ENCODE results near the gene LEKR1.

LEKR1 gene

DNA sequence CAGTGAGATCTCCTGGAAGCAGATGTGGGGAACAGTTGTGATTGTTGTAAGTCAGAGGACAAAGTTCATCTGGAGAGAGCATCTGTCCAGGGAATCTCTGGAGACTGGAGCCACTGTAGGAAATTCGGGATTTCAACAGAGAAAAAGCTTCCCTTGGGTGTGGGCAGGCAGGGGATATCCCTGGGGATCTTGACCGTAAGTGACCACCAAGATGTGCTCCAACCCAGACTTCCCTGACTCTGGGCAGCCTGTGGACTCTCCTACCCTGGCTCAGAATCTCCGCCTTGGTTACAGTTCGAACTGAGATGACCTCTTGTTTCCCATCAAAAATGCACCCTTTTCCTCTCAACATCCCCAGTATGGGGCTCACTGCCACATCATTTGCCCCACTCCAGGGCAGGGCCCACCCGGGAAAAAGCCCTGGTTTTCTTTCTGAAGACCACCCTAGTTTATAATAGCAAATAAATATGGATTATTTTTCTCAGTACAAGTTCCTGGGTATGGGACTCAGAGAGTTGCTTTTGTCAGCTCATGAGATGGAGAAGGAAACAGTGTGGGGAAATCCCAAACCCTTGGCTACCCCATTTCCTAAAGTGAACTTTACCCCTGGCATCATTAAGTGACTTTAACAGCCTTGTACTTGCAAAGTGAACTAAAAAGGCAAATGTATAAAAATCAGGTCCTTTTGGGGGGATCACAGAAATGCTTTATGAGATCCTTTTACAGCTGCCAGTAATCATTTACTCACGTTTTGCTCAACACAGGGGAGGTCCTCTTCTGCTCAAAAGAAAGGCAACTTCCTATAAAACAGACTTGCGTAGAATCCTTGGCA is 243.9 kb downstream of the LEKR1 start:
- TF ChIP-seq CTCF (IDR thresholded peaks at IDR 0.05; ENCODE audit: insufficient read depth, low read depth, low read length, missing control alignments): no peak
- no peak overlapping the region for H3K4me3 ChIP-seq (ENCODE audit: low read depth, low read length)
- DNase-seq (ENCODE audit: low read depth): no peak

DNA sequence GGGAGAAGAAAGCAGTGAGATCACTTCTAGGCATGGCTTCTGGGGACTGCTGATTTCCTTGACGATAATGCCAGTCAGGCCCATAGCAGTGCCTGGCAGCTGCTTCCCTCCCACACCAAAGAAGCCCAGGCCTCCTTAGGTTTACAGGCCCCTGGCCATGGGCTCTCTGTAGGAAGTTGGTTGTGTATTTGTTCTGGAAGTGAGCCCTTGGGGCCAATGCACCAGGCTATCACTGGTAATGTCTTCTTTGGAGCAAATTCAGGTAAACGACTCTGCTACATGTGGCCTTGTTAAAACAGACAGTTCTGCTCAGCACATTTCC is 244.5 kb downstream of the LEKR1 start:
- no peak for TF ChIP-seq CTCF (IDR thresholded peaks at IDR 0.05; ENCODE audit: insufficient read depth, low read depth, low read length, missing control alignments)
- DNase-seq (ENCODE audit: low read depth): no peak
- no peak overlapping the region for H3K4me3 ChIP-seq (ENCODE audit: low read depth, low read length)

DNA sequence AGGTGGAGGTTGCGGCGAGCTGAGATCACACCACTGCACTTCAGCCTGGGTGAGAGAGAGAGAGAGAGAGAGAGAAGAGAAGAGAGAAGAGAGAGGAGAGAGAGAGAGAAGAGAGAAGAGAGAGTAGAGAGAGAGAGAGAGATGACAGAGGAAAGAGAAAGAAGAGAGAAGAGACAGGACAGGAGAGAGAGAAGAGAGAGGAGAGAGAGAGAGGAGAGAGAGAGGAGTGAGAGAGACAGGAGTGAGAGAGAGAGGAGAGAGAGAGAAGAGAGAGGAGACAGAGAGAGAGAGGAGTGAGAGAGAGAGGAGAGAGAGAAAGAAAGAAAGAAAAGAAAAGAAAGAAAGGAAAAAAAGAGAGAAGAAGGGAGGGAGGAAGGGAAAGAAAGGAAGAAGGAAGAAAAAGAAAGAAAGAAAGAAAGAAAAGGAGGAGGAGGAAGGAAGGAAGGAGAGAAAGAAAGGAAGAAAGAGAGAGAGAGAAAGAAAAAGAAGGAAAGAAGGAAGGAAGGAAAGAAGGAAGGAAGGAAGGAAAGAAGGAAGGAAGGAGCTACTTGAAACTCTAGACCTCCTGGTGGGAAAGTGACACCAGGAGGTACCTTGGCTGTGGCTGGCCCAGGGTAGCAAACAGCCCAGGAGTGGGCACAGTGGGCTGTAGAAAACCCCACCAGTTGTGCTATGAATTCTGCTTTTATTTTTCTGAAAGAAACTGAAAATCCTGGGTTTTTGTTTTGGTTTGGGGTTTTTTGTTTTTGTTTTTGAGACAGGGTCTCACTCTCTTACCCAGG is 245.8 kb downstream of the LEKR1 start:
- no peak overlapping the region for H3K4me3 ChIP-seq (ENCODE audit: low read depth, low read length)
- no peak for DNase-seq (ENCODE audit: low read depth)
- TF ChIP-seq CTCF (IDR thresholded peaks at IDR 0.05; ENCODE audit: insufficient read depth, low read depth, low read length, missing control alignments): no peak

DNA sequence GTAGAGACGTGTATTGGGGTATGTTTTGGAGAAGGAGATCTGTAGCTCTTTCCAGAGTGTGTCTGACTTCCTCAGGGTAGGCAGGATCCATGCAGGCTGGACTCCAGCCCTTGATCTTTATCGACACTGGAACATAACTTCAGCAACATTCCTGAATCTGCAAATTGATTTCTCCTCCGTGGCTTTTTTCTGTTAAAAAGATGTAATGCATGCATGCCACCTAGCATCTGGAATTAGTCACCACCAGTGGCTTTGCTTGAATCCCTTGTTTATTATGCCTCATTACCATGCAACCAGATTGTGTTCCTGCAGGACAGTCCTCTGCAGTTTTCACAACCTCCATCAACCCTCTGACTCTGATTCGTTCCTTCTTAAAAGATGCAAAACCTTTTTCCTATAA is 247.7 kb downstream of the LEKR1 start:
- DNase-seq (ENCODE audit: low read depth): no peak
- no peak overlapping the region for H3K4me3 ChIP-seq (ENCODE audit: low read depth, low read length)
- no peak for TF ChIP-seq CTCF (IDR thresholded peaks at IDR 0.05; ENCODE audit: insufficient read depth, low read depth, low read length, missing control alignments)

- H3K4me3 ChIP-seq (ENCODE audit: low read depth, low read length): no peak overlapping the region
Measured at GRCh38 chr3:157074490-157074889, 248.3 kb downstream of the LEKR1 start.

GRCh38 chr3:157074981-157075380 is 248.8 kb downstream of the LEKR1 start:
- DNase-seq (ENCODE audit: low read depth): no peak
- no peak for TF ChIP-seq CTCF (IDR thresholded peaks at IDR 0.05; ENCODE audit: insufficient read depth, low read depth, low read length, missing control alignments)
- H3K4me3 ChIP-seq (ENCODE audit: low read depth, low read length): no peak overlapping the region

More at GRCh38 chr3:157074490-157074889, 248.3 kb downstream of the LEKR1 start:
- TF ChIP-seq CTCF (IDR thresholded peaks at IDR 0.05; ENCODE audit: insufficient read depth, low read depth, low read length, missing control alignments): no peak
- no peak for DNase-seq (ENCODE audit: low read depth)
